ENCODE measurements around the gene ANKS1B.

The ANKS1B gene

GRCh38 chr12:98696036-98696646 lies 1288.6 kb downstream of the ANKS1B start:
- DNase-seq = no peak

- no peak for DNase-seq
These were observed 1293.4 kb downstream of the ANKS1B start for GRCh38 chr12:98691351-98691750.

GRCh38 chr12:98686603-98687002 lies 1298.1 kb downstream of the ANKS1B start:
- DNase-seq = no peak
